ENCODE results near the gene RNF212.

Gene RNF212

GRCh38 chr4:1090465-1091440, 22.6 kb downstream of the RNF212 start:
- no peak for DNase-seq

- no peak for DNase-seq
These were observed 23.3 kb downstream of the RNF212 start for GRCh38 chr4:1090036-1090435.

GRCh38 chr4:1087371-1087770, 26.0 kb downstream of the RNF212 start:
- peak in 1 of 2 donors; percentile 24 for DNase-seq

GRCh38 chr4:1086011-1086410, 27.4 kb downstream of the RNF212 start:
- no peak for DNase-seq

GRCh38 chr4:1085404-1085799, 28.0 kb downstream of the RNF212 start:
- DNase-seq, result no peak

GRCh38 chr4:1084796-1085403, 28.5 kb downstream of the RNF212 start:
- no peak for DNase-seq

GRCh38 chr4:1084394-1084793, 29.0 kb downstream of the RNF212 start:
- no peak for DNase-seq

GRCh38 chr4:1082215-1083182, 30.9 kb downstream of the RNF212 start:
- DNase-seq, result peak in 1 of 2 donors; percentile 60

- no peak for DNase-seq
These were observed 31.7 kb downstream of the RNF212 start for GRCh38 chr4:1081689-1082040.

- peak in 1 of 2 donors; percentile 7 for DNase-seq
These were observed 32.2 kb downstream of the RNF212 start for GRCh38 chr4:1080961-1081688.

- no peak for DNase-seq
These were observed 32.9 kb downstream of the RNF212 start for GRCh38 chr4:1080432-1080831.

GRCh38 chr4:1079711-1080265, 33.6 kb downstream of the RNF212 start:
- no peak for DNase-seq

- no peak for DNase-seq
These were observed 34.9 kb downstream of the RNF212 start for GRCh38 chr4:1078490-1078889.

- no peak for DNase-seq
These were observed 35.5 kb downstream of the RNF212 start for GRCh38 chr4:1077711-1078477.

- no peak for DNase-seq
These were observed 37.3 kb downstream of the RNF212 start for GRCh38 chr4:1075809-1076699.

- no peak for DNase-seq
These were observed 38.1 kb downstream of the RNF212 start for GRCh38 chr4:1075225-1075624.

- no peak for DNase-seq
These were observed 39.3 kb downstream of the RNF212 start for GRCh38 chr4:1074077-1074476.

- DNase-seq, result peak; percentile 45 to 64
These were observed 40.4 kb downstream of the RNF212 start for GRCh38 chr4:1072830-1073446.

- no peak for DNase-seq
These were observed 44.0 kb downstream of the RNF212 start for GRCh38 chr4:1069394-1069793.

GRCh38 chr4:1065732-1066131, 47.6 kb downstream of the RNF212 start:
- DNase-seq, result no peak
